K562 (cell line): ENCODE measurements around the gene LRRC59. TPM values are rescaled to one million over a fixed set of nuclear protein-coding genes. Genes with fewer than 3 reads are reported as not detected.

Experiments used
- ATAC-seq: fragments of 200-7000 bp; cut with Tn5 transposase; 3 replicates; pipeline ENCODE4 v1.9.1; 2020; ENCODE audit warnings: moderate library complexity
- BruUV-seq: library from RNA; stranded (reverse); fragments of 400-500 nt; replicated peaks from 2 replicates; lab custom pipeline; 2021; lab: Mats Ljungman, UMichigan
- CTCF ChIA-PET: fragments of 300-600 bp; formaldehyde crosslinking; extraction: SDS; loops from one replicate; lab custom pipeline; 2021; ENCODE audit warnings: low intra/inter-chr PET ratio; lab: Yijun Ruan, JAX
- POLR2A ChIA-PET: fragments of 300-600, 350-650 bp; sonication (Branson Sonifier 250); formaldehyde crosslinking; extraction: SDS; loops from one replicate; lab custom pipeline; 2021; ENCODE audit warnings: antibody characterized with exemption, inconsistent platforms; lab: Yijun Ruan, JAX
- DNase-seq, 4 experiments: peaks; one replicate each; pipeline versions ENCODE4 v3.0.0 to v3.0.0-alpha.2; 2011 to 2018; ENCODE audit warnings: low spot score in 3 of 4, mixed read lengths in 3 of 4; ENCODE audit errors: extremely low read depth in 1 of 4
- FAIRE-seq: peaks from 2 replicates; lab custom pipeline; 2011; peaks lifted over from hg19 to GRCh38; lab: Jason Lieb, UNC
- H2AFZ ChIP-seq: 2 replicates; pipeline ENCODE4 v1.6.0; 2011; ENCODE audit warnings: low read depth, low read length, control low read depth, inconsistent platforms
- H3K27ac ChIP-seq: fragments of 200-600 bp; 3 replicates; pipeline ENCODE4 v1.8.0; 2011; ENCODE audit warnings: low read depth, mild to moderate bottlenecking, control low read depth, inconsistent platforms, low read length, moderate library complexity, mixed read lengths; ENCODE audit errors: extremely low read depth
- H3K27me3 ChIP-seq, 2 experiments: fragments of 300-600 bp in 1 of 2; 2 replicates in 1 of 2; 3 replicates in 1 of 2; pipeline versions ENCODE4 v1.6.0 to v1.8.0; 2011; ENCODE audit warnings: inconsistent platforms in 2 of 2, low read length in 2 of 2, mild to moderate bottlenecking in 1 of 2, mixed read lengths in 1 of 2, moderate library complexity in 1 of 2; ENCODE audit not compliant: control insufficient read depth in 2 of 2, insufficient read depth in 2 of 2
- H3K36me3 ChIP-seq: fragments of 300-600 bp; 3 replicates; pipeline ENCODE4 v1.8.0; 2011; ENCODE audit warnings: mild to moderate bottlenecking, low read length, inconsistent platforms; ENCODE audit not compliant: control insufficient read depth, insufficient read depth
- H3K4me1 ChIP-seq, 2 experiments: fragments of 200-600 bp in 1 of 2; replicated peaks in 1 of 2; 2 replicates in 1 of 2; 3 replicates in 1 of 2; pipeline versions ENCODE4 v1.5.1 to v1.8.0; 2011; ENCODE audit warnings: inconsistent platforms in 2 of 2, low read length in 2 of 2, mild to moderate bottlenecking in 1 of 2, mixed read lengths in 1 of 2, moderate library complexity in 1 of 2; ENCODE audit not compliant: control insufficient read depth in 2 of 2, insufficient read depth in 2 of 2
- H3K4me2 ChIP-seq: 2 replicates; pipeline ENCODE4 v1.6.1; 2011; ENCODE audit warnings: low read length, control low read depth, inconsistent platforms, mixed read lengths; ENCODE audit not compliant: insufficient read depth
- H3K4me3 ChIP-seq: fragments of 200-600 bp; sonication (generic), shearing (Covaris generic); 2 replicates; pipeline ENCODE4 v1.5.1; 2016; ENCODE audit warnings: control low read depth, inconsistent platforms
- H3K79me2 ChIP-seq: fragments of 200-600 bp; 3 replicates; pipeline ENCODE4 v1.8.0; 2011; ENCODE audit warnings: low read length, inconsistent platforms; ENCODE audit not compliant: control insufficient read depth, insufficient read depth
- H3K9ac ChIP-seq, 2 experiments: 2 replicates each; pipeline versions ENCODE4 v1.6.0 to v1.6.1; 2011; ENCODE audit warnings: low read depth in 2 of 2, low read length in 2 of 2, control low read depth in 1 of 2, inconsistent platforms in 1 of 2, mild to moderate bottlenecking in 1 of 2, mixed read lengths in 1 of 2; ENCODE audit not compliant: insufficient read depth in 1 of 2
- H3K9me1 ChIP-seq: one replicate; pipeline ENCODE4 v1.6.0; 2011; ENCODE audit warnings: inconsistent platforms, mild to moderate bottlenecking, low read length, moderate library complexity; ENCODE audit not compliant: control insufficient read depth, insufficient read depth
- H3K9me3 ChIP-seq: replicated peaks from 2 replicates; pipeline ENCODE4 v1.5.1; 2011; ENCODE audit warnings: low read depth, low read length, inconsistent platforms; ENCODE audit not compliant: control insufficient read depth, insufficient read depth
- H4K20me1 ChIP-seq: replicated peaks from 2 replicates; pipeline ENCODE4 v1.6.1; 2011; ENCODE audit warnings: low read length, inconsistent platforms, mixed read lengths; ENCODE audit not compliant: control insufficient read depth, insufficient read depth
- CGGBP1 ChIP-seq: fragments of 250-450 bp; sonication (Bioruptor Pico); IDR thresholded peaks from 2 replicates; pipeline ENCODE4 v1.9.0; 2021; ENCODE audit warnings: mild to moderate bottlenecking
- KDM1A ChIP-seq, 2 experiments: fragments of 450-650 bp; IDR thresholded peaks; 2 replicates each; pipeline ENCODE4 v1.6.1; 2016; ENCODE audit warnings: mild to moderate bottlenecking in 2 of 2
- POLR2B ChIP-seq: fragments of 450-650 bp; IDR thresholded peaks from 2 replicates; pipeline ENCODE4 v1.6.1; 2018; ENCODE audit warnings: low read depth; ENCODE audit not compliant: partially characterized antibody
- POLR2G ChIP-seq: fragments of 200-400 bp; formaldehyde crosslinking; IDR thresholded peaks from 2 replicates; pipeline ENCODE4 v1.6.1; 2017; ENCODE audit warnings: low read depth, mild to moderate bottlenecking, antibody characterized with exemption, low read length, moderate library complexity
- WGBS: fragments of 100-300 bp; shearing (Covaris generic); methylation state at CpG from one replicate; pipeline ENCODE4 v1.1.6; 2016; ENCODE audit warnings: low coverage, mixed read lengths; ENCODE audit not compliant: insufficient coverage; ENCODE audit errors: missing lambda C conversion rate; 5-methylcytosine and 5-hydroxymethylcytosine counted together
- in situ Hi-C: fragments of 300-500 bp; cut with MboI; formaldehyde crosslinking; loops from 4 replicates; pipeline ENCODE4 v1.15.0; 2018; ENCODE audit warnings: inconsistent platforms, mixed read lengths
- intact Hi-C: fragments of 100-400 bp; cut with micrococcal nuclease; formaldehyde crosslinking; loops from 2 replicates; pipeline ENCODE4 v1.14.2; 2022
- polyA plus RNA-seq, 8 experiments: library from polyadenylated mRNA; depleted of rRNA in 4 of 8; stranded (reverse) in 5 of 8; unstranded in 3 of 8; fragments of >200 nt; fragmentation: Nextera tagmentation in 2 of 8; fragmentation: Illumina TruSeq in 1 of 8; extraction: Ambion mirVana in 2 of 8; extraction: Trizol in 1 of 8; gene quantifications; 2 replicates each; pipeline versions ENCODE4 v1.2.1 to v1.2.3, GENCODE V29; 2011 to 2014; ENCODE audit warnings: inconsistent platforms in 1 of 8, missing spikeins in 1 of 8
- total RNA-seq, 7 experiments: library from RNA; depleted of rRNA in 6 of 7; stranded (reverse); fragments of >200 nt in 6 of 7; fragmentation: Illumina TruSeq in 2 of 7; extraction: Trizol in 2 of 7; gene quantifications; 2 replicates each; pipeline versions ENCODE4 v1.2.1 to v1.2.3, GENCODE V29; 2011 to 2021; ENCODE audit warnings: low replicate concordance in 1 of 7

LRRC59 gene
- total and polyA plus RNA-seq, 9 of the 15 experiments (the other 6 are each of a cell fraction or from before 2014, with no cell fraction given): 27.8 to 244 (median 154) TPM

- no peaks in the 10 kb centered on the region; a peak in 1 of 5 replicates for H3K27me3 ChIP-seq
- H2AFZ ChIP-seq: no peak overlapping the region
- no peaks in the 10 kb centered on the region; the same call in 1 of the 2 replicates for H4K20me1 ChIP-seq
- peaks cover 18% of the 10 kb centered on the region for H3K79me2 ChIP-seq
- POLR2A ChIA-PET: interaction anchor here (0.5 to 1.2 kb wide), 5 partner anchors 9 to 29 kb away, joined by 3 to 5 read pairs (median 3); no protein-coding TSS in a partner anchor
- H3K36me3 ChIP-seq: peaks cover 10% of the 10 kb centered on the region; the same call in 1 of the 3 replicates
- H3K4me1 ChIP-seq: peaks cover 8 to 35% of the 10 kb centered on the region in 2 experiments; a peak in 4 of 5 replicates
- no peak overlapping the region for H3K4me2 ChIP-seq
- FAIRE-seq (no peak), ATAC-seq (no peak), DNase-seq (no peak)
- H3K9ac ChIP-seq: no peak overlapping the region
- CTCF ChIA-PET: no interaction called here
- no TSS peak for BruUV-seq
- in situ Hi-C loops: no loop called here
- no peak overlapping the region for H3K27ac ChIP-seq
- H3K9me1 ChIP-seq: peaks cover 3% of the 10 kb centered on the region
- H3K4me3 ChIP-seq: no peak overlapping the region
- intact Hi-C loops: no loop called here
- TF ChIP-seq POLR2G (0 out of 2 replicates have a peak, but pooled peaks have one; percentile 9), CGGBP1 (CRISPR knock-in tag) (no peak)
- no peaks in the 10 kb centered on the region for H3K9me3 ChIP-seq
- 89% methylated on average over 5 of the region's 5 CpGs for WGBS
Observed at GRCh38 chr17:50349243-50349600, 48.1 kb downstream of the LRRC59 start.

- DNase-seq (no peak), ATAC-seq (no peak), FAIRE-seq (no peak)
- Histone ChIP-seq H3K27ac (no peak overlapping the region), H3K9me3 (no peaks in the 10 kb centered on the region), H3K36me3 (peaks cover 4% of the 10 kb centered on the region; the same call in 1 of the 3 replicates), H3K4me2 (no peak overlapping the region), H3K27me3 (no peaks in the 10 kb centered on the region; a peak in 1 of 5 replicates), H3K4me1 (peaks cover 8 to 31% of the 10 kb centered on the region in 2 experiments; a peak in 4 of 5 replicates), H3K9ac (peak overlapping the region in 1 of 2 experiments; percentile 71; a peak in 2 of 4 replicates), H3K4me3 (no peak overlapping the region), H3K9me1 (peaks cover 3% of the 10 kb centered on the region), H3K79me2 (peaks cover 18% of the 10 kb centered on the region), H4K20me1 (no peaks in the 10 kb centered on the region; the same call in 1 of the 2 replicates), H2AFZ (no peak overlapping the region)
- POLR2A ChIA-PET: interaction anchor here (0.5 to 1.2 kb wide), 5 partner anchors 10 to 29 kb away, joined by 3 to 5 read pairs (median 3); no protein-coding TSS in a partner anchor
- CTCF ChIA-PET: no interaction called here
- no TSS peak for BruUV-seq
- in situ Hi-C loops: no loop called here
- intact Hi-C loops: no loop called here
- 70% methylated on average over 7 of the region's 7 CpGs for WGBS
- TF ChIP-seq KDM1A (IDR thresholded peaks at IDR 0.05) (no peak), POLR2B (peak; percentile 26)
Observed at GRCh38 chr17:50348522-50349242, 48.6 kb downstream of the LRRC59 start.
